Fibroblast of skin of right quadriceps (primary cell): Measurements from ENCODE around the gene SNAP47.

Source experiments
- DNase-seq: peaks from one replicate; pipeline ENCODE4 v3.0.0-alpha.2; 2013

Gene SNAP47

GRCh38 chr1:227753999-227754711 lies 18.9 kb downstream of the SNAP47 start:
- DNase-seq: no peak

- no peak for DNase-seq
Observed at GRCh38 chr1:227754958-227755357, 19.7 kb downstream of the SNAP47 start.

- no peak for DNase-seq
Observed at GRCh38 chr1:227756172-227756959, 21.1 kb downstream of the SNAP47 start.

- DNase-seq: no peak
Observed at GRCh38 chr1:227757781-227758180, 22.5 kb downstream of the SNAP47 start.

GRCh38 chr1:227758366-227758765 lies 23.1 kb downstream of the SNAP47 start:
- DNase-seq: no peak

GRCh38 chr1:227759341-227760300 lies 24.4 kb downstream of the SNAP47 start:
- DNase-seq: peak; percentile 97

- DNase-seq: no peak
Observed at GRCh38 chr1:227760377-227760776, 25.1 kb downstream of the SNAP47 start.

- DNase-seq: no peak
Observed at GRCh38 chr1:227761621-227762230, 26.5 kb downstream of the SNAP47 start.

GRCh38 chr1:227762231-227762911 lies 27.1 kb downstream of the SNAP47 start:
- peak; percentile 81 for DNase-seq

GRCh38 chr1:227763246-227764018 lies 28.2 kb downstream of the SNAP47 start:
- no peak for DNase-seq

- DNase-seq: peak; percentile 57
Observed at GRCh38 chr1:227764019-227764391, 28.8 kb downstream of the SNAP47 start.

- DNase-seq: no peak
Observed at GRCh38 chr1:227765261-227766014, 30.2 kb downstream of the SNAP47 start.

GRCh38 chr1:227766015-227766634 lies 30.9 kb downstream of the SNAP47 start:
- DNase-seq: peak; percentile 12

GRCh38 chr1:227766653-227767277 lies 31.5 kb downstream of the SNAP47 start:
- DNase-seq: no peak

GRCh38 chr1:227767401-227768124 lies 32.3 kb downstream of the SNAP47 start:
- DNase-seq: no peak

GRCh38 chr1:227768125-227768439 lies 32.8 kb downstream of the SNAP47 start:
- DNase-seq: no peak

GRCh38 chr1:227768640-227769039 lies 33.4 kb downstream of the SNAP47 start:
- DNase-seq: no peak

- DNase-seq: peak; percentile 50
Observed at GRCh38 chr1:227769047-227769935, 34.1 kb downstream of the SNAP47 start.
